Neural cell (in vitro differentiated cells): Measurements from ENCODE around the gene SEC22A. TPM values are rescaled to one million over a fixed set of nuclear protein-coding genes. Genes with fewer than 3 reads are reported as not detected.

Experiments used
- H2AFZ ChIP-seq: fragments of 200-600, 300-800 bp; sonication (generic), shearing (Covaris generic); 2 replicates; pipeline ENCODE4 v1.6.0; 2014; ENCODE audit warnings: low read depth, mild to moderate bottlenecking, antibody characterized with exemption, low read length, moderate library complexity
- H3F3A ChIP-seq: fragments of 200-600 bp; shearing (Covaris generic); 2 replicates; pipeline ENCODE4 v1.6.1; 2016; ENCODE audit warnings: mild to moderate bottlenecking, moderate library complexity, mixed read lengths, antibody characterized with exemption, low read length; ENCODE audit not compliant: insufficient read depth, poor library complexity, severe bottlenecking
- H3K27ac ChIP-seq: fragments of 200-600, 300-800 bp; sonication (generic), shearing (Covaris generic); 2 replicates; pipeline ENCODE4 v1.5.1; 2014; ENCODE audit warnings: mild to moderate bottlenecking, low read length, moderate library complexity
- H3K27me3 ChIP-seq: fragments of 300-800, 200-600 bp; sonication (generic), shearing (Covaris generic); 2 replicates; pipeline ENCODE4 v1.6.0; 2014; ENCODE audit warnings: mild to moderate bottlenecking, low read depth, low read length, moderate library complexity; ENCODE audit not compliant: insufficient read depth
- H3K36me3 ChIP-seq: fragments of 300-800, 200-600 bp; sonication (generic), shearing (Covaris generic); 2 replicates; pipeline ENCODE4 v1.5.1; 2014; ENCODE audit warnings: mild to moderate bottlenecking, antibody characterized with exemption, low read length, moderate library complexity; ENCODE audit not compliant: insufficient read depth
- H3K4me2 ChIP-seq: fragments of 300-800, 200-600 bp; sonication (generic), shearing (Covaris generic); 2 replicates; pipeline ENCODE4 v1.6.0; 2014; ENCODE audit warnings: mild to moderate bottlenecking, low read length
- H3K4me3 ChIP-seq: fragments of 300-800, 200-600 bp; sonication (generic), shearing (Covaris generic); 2 replicates; pipeline ENCODE4 v1.5.1; 2014; ENCODE audit warnings: mild to moderate bottlenecking, low read length, moderate library complexity
- H3K79me2 ChIP-seq: fragments of 200-600 bp; shearing (Covaris generic); replicated peaks from 2 replicates; pipeline ENCODE4 v1.6.0; 2014; ENCODE audit warnings: mild to moderate bottlenecking, low read length, moderate library complexity; ENCODE audit not compliant: insufficient read depth
- H3K9ac ChIP-seq: fragments of 300-800, 200-600 bp; sonication (generic), shearing (Covaris generic); 2 replicates; pipeline ENCODE4 v1.6.1; 2016; ENCODE audit warnings: mild to moderate bottlenecking, low read length, mixed read lengths
- H3K9me2 ChIP-seq: fragments of 200-600 bp; shearing (Covaris generic); 2 replicates; pipeline ENCODE4 v1.6.1; 2016; ENCODE audit warnings: mild to moderate bottlenecking, low read length, mixed read lengths; ENCODE audit not compliant: insufficient read depth
- H3K9me3 ChIP-seq: fragments of 200-600, 300-800 bp; sonication (generic), shearing (Covaris generic); 2 replicates; pipeline ENCODE4 v1.6.1; 2016; ENCODE audit warnings: mild to moderate bottlenecking, mixed run types, low read length, moderate library complexity, mixed read lengths
- H4K20me1 ChIP-seq: fragments of 200-600 bp; shearing (Covaris generic); 2 replicates; pipeline ENCODE4 v1.6.1; 2016; ENCODE audit warnings: mild to moderate bottlenecking, mixed run types; ENCODE audit not compliant: insufficient read depth
- EP300 ChIP-seq: fragments of 450-650 bp; conservative IDR thresholded peaks from 2 replicates; pipeline ENCODE4 v1.6.1; 2014; ENCODE audit warnings: antibody characterized with exemption, mild to moderate bottlenecking, moderate library complexity; ENCODE audit not compliant: poor library complexity, severe bottlenecking
- EZH2 ChIP-seq: fragments of 200-600, 300-800 bp; shearing (Covaris generic), sonication (generic); IDR thresholded peaks from 2 replicates; pipeline ENCODE4 v1.6.1; 2014; ENCODE audit warnings: antibody characterized with exemption, low read length, borderline replicate concordance, mild to moderate bottlenecking; ENCODE audit not compliant: insufficient read depth, poor library complexity, severe bottlenecking
- MXI1 ChIP-seq: fragments of 450-650 bp; conservative IDR thresholded peaks from 2 replicates; pipeline ENCODE4 v1.6.1; 2014; ENCODE audit warnings: antibody characterized with exemption, mild to moderate bottlenecking; ENCODE audit not compliant: poor library complexity, severe bottlenecking
- POLR2AphosphoS5 ChIP-seq: IDR thresholded peaks from 2 replicates; pipeline ENCODE4 v1.6.1; 2012
- RAD21 ChIP-seq: fragments of 450-650 bp; conservative IDR thresholded peaks from 2 replicates; pipeline ENCODE4 v1.6.1; 2014; ENCODE audit warnings: antibody characterized with exemption, mild to moderate bottlenecking, moderate library complexity
- SMC3 ChIP-seq: fragments of 450-650 bp; conservative IDR thresholded peaks from 2 replicates; pipeline ENCODE4 v1.6.1; 2014; ENCODE audit warnings: antibody characterized with exemption, mild to moderate bottlenecking, moderate library complexity; ENCODE audit not compliant: poor library complexity
- TAF1 ChIP-seq: IDR thresholded peaks from 2 replicates; pipeline ENCODE4 v1.6.1; 2012; ENCODE audit warnings: low read depth
- polyA plus RNA-seq: library from polyadenylated mRNA; depleted of rRNA; stranded (reverse); fragments of >200 nt; gene quantifications from 2 replicates; pipeline ENCODE4 v1.2.3, GENCODE V29; 2014
- TF ChIP-seq, protein P1 (sequence below): fragments of 450-650 bp; IDR thresholded peaks from 2 replicates; pipeline ENCODE4 v1.5.1; 2014; ENCODE audit warnings: antibody characterized with exemption, mild to moderate bottlenecking, moderate library complexity; ENCODE audit not compliant: poor library complexity, severe bottlenecking
- TF ChIP-seq, protein P2 (sequence below): IDR thresholded peaks from 2 replicates; pipeline ENCODE4 v1.6.1; 2012; ENCODE audit warnings: borderline replicate concordance

SEC22A gene
- polyA plus RNA-seq, 1 donor from 2014 or later: 44.0 TPM

DNA sequence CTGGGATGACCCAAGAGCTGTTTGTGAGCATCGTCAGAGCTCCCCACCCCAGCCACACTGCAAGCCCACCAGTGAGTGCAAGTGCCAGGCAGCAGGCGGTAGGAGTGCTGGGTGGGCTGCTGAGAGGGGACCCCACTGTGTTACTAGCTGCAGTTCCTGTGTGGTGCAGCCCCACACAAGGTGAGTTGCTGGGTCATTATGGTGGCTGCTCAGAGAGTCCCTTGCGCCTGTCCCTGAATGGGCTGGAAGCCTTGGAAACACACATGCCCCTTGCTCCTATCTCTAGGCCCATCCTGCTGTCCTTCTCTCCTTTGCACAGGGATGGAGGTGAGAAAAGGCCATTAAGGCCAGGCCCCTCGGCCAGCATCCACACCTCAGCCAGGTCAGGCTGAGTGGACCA, 83.7 kb downstream of the SEC22A start:
- TF ChIP-seq, protein P1, sequence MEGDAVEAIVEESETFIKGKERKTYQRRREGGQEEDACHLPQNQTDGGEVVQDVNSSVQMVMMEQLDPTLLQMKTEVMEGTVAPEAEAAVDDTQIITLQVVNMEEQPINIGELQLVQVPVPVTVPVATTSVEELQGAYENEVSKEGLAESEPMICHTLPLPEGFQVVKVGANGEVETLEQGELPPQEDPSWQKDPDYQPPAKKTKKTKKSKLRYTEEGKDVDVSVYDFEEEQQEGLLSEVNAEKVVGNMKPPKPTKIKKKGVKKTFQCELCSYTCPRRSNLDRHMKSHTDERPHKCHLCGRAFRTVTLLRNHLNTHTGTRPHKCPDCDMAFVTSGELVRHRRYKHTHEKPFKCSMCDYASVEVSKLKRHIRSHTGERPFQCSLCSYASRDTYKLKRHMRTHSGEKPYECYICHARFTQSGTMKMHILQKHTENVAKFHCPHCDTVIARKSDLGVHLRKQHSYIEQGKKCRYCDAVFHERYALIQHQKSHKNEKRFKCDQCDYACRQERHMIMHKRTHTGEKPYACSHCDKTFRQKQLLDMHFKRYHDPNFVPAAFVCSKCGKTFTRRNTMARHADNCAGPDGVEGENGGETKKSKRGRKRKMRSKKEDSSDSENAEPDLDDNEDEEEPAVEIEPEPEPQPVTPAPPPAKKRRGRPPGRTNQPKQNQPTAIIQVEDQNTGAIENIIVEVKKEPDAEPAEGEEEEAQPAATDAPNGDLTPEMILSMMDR: no peak
- TF ChIP-seq MXI1 (no peak), EZH2 (no peak), SMC3 (no peak)
- H3K9me3 ChIP-seq: no peaks in the 10 kb centered on the region
- H3K27me3 ChIP-seq: no peaks in the 10 kb centered on the region
- H3K9me2 ChIP-seq: no peaks in the 10 kb centered on the region
- no peaks in the 10 kb centered on the region for H4K20me1 ChIP-seq
- H3K36me3 ChIP-seq: no peaks in the 10 kb centered on the region
- H3K79me2 ChIP-seq: no peaks in the 10 kb centered on the region
- no peak overlapping the region for H3K27ac ChIP-seq
- no peak overlapping the region for H3K9ac ChIP-seq
- no peaks in the 10 kb centered on the region for H3F3A ChIP-seq
- H3K4me2 ChIP-seq: no peak overlapping the region
- no peak overlapping the region for H3K4me3 ChIP-seq
- H2AFZ ChIP-seq: no peak overlapping the region

DNA sequence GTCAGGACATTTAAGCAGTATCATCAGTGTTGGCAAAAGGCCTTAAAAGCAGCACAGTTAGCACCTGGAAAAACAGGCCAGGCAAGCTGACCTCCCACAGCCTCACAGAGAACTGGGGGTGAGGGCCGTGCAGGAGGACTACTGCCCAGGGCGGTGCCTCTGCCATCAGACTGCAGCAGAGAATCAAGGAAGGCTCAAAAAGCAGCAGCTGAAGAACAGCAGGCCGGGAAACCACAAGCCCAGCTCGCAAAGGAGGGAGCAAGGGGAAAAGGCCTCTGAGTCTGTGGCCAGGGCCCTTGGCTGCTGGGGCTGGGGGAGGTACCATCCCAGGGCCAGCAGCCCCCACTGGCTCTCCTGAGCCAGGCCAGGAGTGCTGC, 84.2 kb downstream of the SEC22A start:
- no peaks in the 10 kb centered on the region for H3K79me2 ChIP-seq
- no peaks in the 10 kb centered on the region for H4K20me1 ChIP-seq
- no peaks in the 10 kb centered on the region for H3K27me3 ChIP-seq
- no peak overlapping the region for H3K4me3 ChIP-seq
- no peak overlapping the region for H3K27ac ChIP-seq
- H3K36me3 ChIP-seq: no peaks in the 10 kb centered on the region
- H3K9me2 ChIP-seq: no peaks in the 10 kb centered on the region
- H3F3A ChIP-seq: no peaks in the 10 kb centered on the region
- H3K9me3 ChIP-seq: no peaks in the 10 kb centered on the region
- H2AFZ ChIP-seq: no peak overlapping the region
- H3K4me2 ChIP-seq: no peak overlapping the region
- no peak overlapping the region for H3K9ac ChIP-seq
- no peak for TF ChIP-seq RAD21
- TF ChIP-seq POLR2AphosphoS5: no peak
- TF ChIP-seq TAF1: no peak
- TF ChIP-seq, protein P1: no peak
- no peak for TF ChIP-seq EZH2
- TF ChIP-seq SMC3: no peak
- TF ChIP-seq, protein P2, sequence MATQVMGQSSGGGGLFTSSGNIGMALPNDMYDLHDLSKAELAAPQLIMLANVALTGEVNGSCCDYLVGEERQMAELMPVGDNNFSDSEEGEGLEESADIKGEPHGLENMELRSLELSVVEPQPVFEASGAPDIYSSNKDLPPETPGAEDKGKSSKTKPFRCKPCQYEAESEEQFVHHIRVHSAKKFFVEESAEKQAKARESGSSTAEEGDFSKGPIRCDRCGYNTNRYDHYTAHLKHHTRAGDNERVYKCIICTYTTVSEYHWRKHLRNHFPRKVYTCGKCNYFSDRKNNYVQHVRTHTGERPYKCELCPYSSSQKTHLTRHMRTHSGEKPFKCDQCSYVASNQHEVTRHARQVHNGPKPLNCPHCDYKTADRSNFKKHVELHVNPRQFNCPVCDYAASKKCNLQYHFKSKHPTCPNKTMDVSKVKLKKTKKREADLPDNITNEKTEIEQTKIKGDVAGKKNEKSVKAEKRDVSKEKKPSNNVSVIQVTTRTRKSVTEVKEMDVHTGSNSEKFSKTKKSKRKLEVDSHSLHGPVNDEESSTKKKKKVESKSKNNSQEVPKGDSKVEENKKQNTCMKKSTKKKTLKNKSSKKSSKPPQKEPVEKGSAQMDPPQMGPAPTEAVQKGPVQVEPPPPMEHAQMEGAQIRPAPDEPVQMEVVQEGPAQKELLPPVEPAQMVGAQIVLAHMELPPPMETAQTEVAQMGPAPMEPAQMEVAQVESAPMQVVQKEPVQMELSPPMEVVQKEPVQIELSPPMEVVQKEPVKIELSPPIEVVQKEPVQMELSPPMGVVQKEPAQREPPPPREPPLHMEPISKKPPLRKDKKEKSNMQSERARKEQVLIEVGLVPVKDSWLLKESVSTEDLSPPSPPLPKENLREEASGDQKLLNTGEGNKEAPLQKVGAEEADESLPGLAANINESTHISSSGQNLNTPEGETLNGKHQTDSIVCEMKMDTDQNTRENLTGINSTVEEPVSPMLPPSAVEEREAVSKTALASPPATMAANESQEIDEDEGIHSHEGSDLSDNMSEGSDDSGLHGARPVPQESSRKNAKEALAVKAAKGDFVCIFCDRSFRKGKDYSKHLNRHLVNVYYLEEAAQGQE: no peak
- TF ChIP-seq MXI1: no peak
- no peak for TF ChIP-seq EP300
